OCI-LY3 (cell line): ENCODE results near the gene CMIP.

Source experiments
- H2AFZ ChIP-seq: fragments of 200-600, 300-600 bp; shearing (Covaris generic); 2 replicates; pipeline ENCODE4 v1.6.0; 2014; ENCODE audit warnings: antibody characterized with exemption, low read depth, low read length
- H3K27ac ChIP-seq: fragments of 200-600, 300-600 bp; sonication (generic); 2 replicates; pipeline ENCODE4 v1.5.1; 2014; ENCODE audit warnings: mild to moderate bottlenecking, low read length, moderate library complexity, mixed read lengths
- H3K27me3 ChIP-seq: fragments of 200-600, 300-600 bp; sonication (generic); 2 replicates; pipeline ENCODE4 v1.6.1; 2014; ENCODE audit warnings: low read depth, low read length, mixed read lengths
- H3K36me3 ChIP-seq: fragments of 200-600, 300-600 bp; sonication (generic); replicated peaks from 2 replicates; pipeline ENCODE3; 2014; ENCODE audit warnings: low read depth, low read length, mixed read lengths
- H3K4me1 ChIP-seq: fragments of 300-600, 200-600 bp; sonication (generic); 2 replicates; pipeline ENCODE4 v1.6.1; 2014; ENCODE audit warnings: low read length, mixed read lengths
- H3K4me2 ChIP-seq: fragments of 200-600, 300-600 bp; sonication (generic); 2 replicates; pipeline ENCODE4 v1.6.1; 2014; ENCODE audit warnings: low read length, mixed read lengths
- H3K4me3 ChIP-seq: fragments of 300-600, 200-600 bp; sonication (generic); 2 replicates; pipeline ENCODE4 v1.5.1; 2014; ENCODE audit warnings: antibody characterized with exemption, mild to moderate bottlenecking, low read length, moderate library complexity
- H3K79me2 ChIP-seq: fragments of 300-600, 200-600 bp; shearing (Covaris generic); 2 replicates; pipeline ENCODE4 v1.6.1; 2014; ENCODE audit warnings: mild to moderate bottlenecking, low read length, mixed read lengths
- H3K9ac ChIP-seq: fragments of 300-600, 200-600 bp; shearing (Covaris generic); 2 replicates; pipeline ENCODE4 v1.6.0; 2014; ENCODE audit warnings: mild to moderate bottlenecking, low read length, moderate library complexity
- H3K9me3 ChIP-seq: fragments of 200-600, 300-600 bp; shearing (Covaris generic); 2 replicates; pipeline ENCODE4 v1.6.1; 2014; ENCODE audit warnings: low read length, mixed read lengths; ENCODE audit not compliant: insufficient read depth
- H4K20me1 ChIP-seq: fragments of 200-600, 300-600 bp; sonication (generic); 2 replicates; pipeline ENCODE4 v1.6.1; 2016; ENCODE audit warnings: low read length, mixed read lengths; ENCODE audit not compliant: insufficient read depth
- EZH2phosphoT487 ChIP-seq: fragments of 200-600 bp; shearing (Covaris generic); IDR thresholded peaks from 2 replicates; pipeline ENCODE4 v1.6.1; 2018; ENCODE audit warnings: antibody characterized with exemption, mixed run types, low read depth
- TF ChIP-seq, protein P1 (sequence below): fragments of 200-600, 300-600 bp; sonication (generic); IDR thresholded peaks from 2 replicates; pipeline ENCODE4 v1.5.1; 2014; ENCODE audit warnings: antibody characterized with exemption, low read length, low read depth

The CMIP gene

DNA sequence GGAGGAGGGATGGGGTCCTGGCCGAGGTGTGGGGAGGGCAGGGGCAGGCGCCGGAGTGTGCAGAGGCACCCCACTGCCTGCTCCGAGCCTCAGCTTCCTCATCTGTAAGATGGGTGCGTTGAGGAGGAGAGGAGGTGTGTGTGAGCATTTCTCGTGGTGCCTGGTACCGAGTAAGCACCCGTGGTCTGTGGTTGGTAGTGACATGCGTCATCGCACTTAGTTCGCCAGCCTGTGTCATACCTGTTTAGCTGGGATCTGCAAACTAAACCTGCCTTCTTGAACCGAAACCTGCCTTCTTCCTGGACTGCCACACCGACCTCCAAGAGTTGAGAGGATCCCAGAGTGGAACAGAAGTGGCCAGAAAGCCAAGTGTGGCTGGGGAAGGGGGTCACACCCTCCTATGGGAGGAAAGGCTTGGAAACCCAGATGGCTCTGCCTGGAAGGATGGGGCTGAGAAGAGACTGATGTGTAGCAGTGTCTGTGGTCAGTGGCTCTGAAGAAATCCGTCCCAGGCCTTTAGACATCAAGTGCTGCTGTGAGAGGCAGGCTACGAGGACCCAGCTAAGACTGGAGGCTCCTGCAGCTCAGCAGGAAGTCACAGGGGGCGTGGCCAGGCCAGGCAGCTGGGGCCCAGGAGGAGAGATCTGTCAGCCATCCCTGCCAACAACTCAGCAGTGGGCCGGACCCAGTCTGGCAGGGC is 171.9 kb downstream of the CMIP start:
- H4K20me1 ChIP-seq: peaks cover 49% of the 10 kb centered on the region
- no peaks in the 10 kb centered on the region for H3K4me1 ChIP-seq
- peaks cover 8% of the 10 kb centered on the region for H3K79me2 ChIP-seq
- H3K9ac ChIP-seq: no peak overlapping the region
- H3K27me3 ChIP-seq: no peaks in the 10 kb centered on the region
- H2AFZ ChIP-seq: no peak overlapping the region
- H3K36me3 ChIP-seq: peaks cover 25% of the 10 kb centered on the region
- H3K4me3 ChIP-seq: no peak overlapping the region
- TF ChIP-seq, protein P1, sequence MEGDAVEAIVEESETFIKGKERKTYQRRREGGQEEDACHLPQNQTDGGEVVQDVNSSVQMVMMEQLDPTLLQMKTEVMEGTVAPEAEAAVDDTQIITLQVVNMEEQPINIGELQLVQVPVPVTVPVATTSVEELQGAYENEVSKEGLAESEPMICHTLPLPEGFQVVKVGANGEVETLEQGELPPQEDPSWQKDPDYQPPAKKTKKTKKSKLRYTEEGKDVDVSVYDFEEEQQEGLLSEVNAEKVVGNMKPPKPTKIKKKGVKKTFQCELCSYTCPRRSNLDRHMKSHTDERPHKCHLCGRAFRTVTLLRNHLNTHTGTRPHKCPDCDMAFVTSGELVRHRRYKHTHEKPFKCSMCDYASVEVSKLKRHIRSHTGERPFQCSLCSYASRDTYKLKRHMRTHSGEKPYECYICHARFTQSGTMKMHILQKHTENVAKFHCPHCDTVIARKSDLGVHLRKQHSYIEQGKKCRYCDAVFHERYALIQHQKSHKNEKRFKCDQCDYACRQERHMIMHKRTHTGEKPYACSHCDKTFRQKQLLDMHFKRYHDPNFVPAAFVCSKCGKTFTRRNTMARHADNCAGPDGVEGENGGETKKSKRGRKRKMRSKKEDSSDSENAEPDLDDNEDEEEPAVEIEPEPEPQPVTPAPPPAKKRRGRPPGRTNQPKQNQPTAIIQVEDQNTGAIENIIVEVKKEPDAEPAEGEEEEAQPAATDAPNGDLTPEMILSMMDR: no peak
- TF ChIP-seq EZH2phosphoT487: no peak
- H3K27ac ChIP-seq: no peak overlapping the region
- no peak overlapping the region for H3K4me2 ChIP-seq
- no peaks in the 10 kb centered on the region for H3K9me3 ChIP-seq

DNA sequence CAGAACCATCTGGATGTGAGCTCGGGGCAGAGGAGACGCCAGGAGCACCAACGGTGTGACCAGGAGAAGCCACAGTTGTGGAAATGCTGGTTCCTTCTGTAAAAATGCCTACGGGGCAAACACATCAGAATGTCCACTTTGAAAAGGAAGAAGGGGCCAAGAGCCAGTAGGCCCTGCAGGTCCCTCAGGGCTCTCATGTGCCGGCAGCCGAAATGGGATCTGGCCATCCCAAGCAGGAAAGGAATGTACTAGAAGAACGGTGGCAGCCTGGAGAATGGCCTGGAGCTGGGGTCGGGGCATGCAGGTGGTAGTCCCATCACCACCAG is 172.4 kb downstream of the CMIP start:
- TF ChIP-seq, protein P1: no peak
- TF ChIP-seq EZH2phosphoT487: no peak
- Histone ChIP-seq H3K27me3 (no peaks in the 10 kb centered on the region), H3K79me2 (peaks cover 8% of the 10 kb centered on the region), H3K9me3 (no peaks in the 10 kb centered on the region), H3K4me1 (no peaks in the 10 kb centered on the region), H3K4me2 (no peak overlapping the region), H3K36me3 (peaks cover 26% of the 10 kb centered on the region), H3K4me3 (no peak overlapping the region), H3K27ac (no peak overlapping the region), H4K20me1 (peaks cover 49% of the 10 kb centered on the region), H3K9ac (no peak overlapping the region), H2AFZ (no peak overlapping the region)

DNA sequence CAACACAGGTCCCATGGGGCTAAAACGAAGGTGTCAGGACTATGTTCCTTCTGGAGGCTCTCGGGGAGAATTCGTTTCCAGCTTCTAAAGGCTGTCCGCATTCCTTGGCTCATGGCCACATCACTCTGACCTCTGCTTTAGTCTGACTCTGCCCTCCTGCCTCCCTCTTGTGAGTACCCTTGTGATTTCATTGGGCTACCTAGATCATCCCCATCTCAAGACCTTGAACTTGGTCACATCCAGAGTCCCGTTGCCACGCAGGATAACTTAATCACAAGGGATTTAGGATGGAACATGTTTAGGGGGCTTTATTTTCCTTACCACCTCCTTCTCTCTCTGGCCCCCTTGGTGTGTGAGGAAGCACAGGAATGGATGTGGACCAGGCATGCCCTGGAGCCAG is 173.6 kb downstream of the CMIP start:
- H2AFZ ChIP-seq: no peak overlapping the region
- no peak overlapping the region for H3K9ac ChIP-seq
- no peak overlapping the region for H3K4me2 ChIP-seq
- no peaks in the 10 kb centered on the region for H3K4me1 ChIP-seq
- peaks cover 8% of the 10 kb centered on the region for H3K79me2 ChIP-seq
- H3K27me3 ChIP-seq: no peaks in the 10 kb centered on the region
- H3K4me3 ChIP-seq: no peak overlapping the region
- H3K27ac ChIP-seq: no peak overlapping the region
- H3K36me3 ChIP-seq: peaks cover 25% of the 10 kb centered on the region
- TF ChIP-seq EZH2phosphoT487: no peak
- TF ChIP-seq, protein P1: no peak
- H3K9me3 ChIP-seq: no peaks in the 10 kb centered on the region
- H4K20me1 ChIP-seq: peaks cover 47% of the 10 kb centered on the region

DNA sequence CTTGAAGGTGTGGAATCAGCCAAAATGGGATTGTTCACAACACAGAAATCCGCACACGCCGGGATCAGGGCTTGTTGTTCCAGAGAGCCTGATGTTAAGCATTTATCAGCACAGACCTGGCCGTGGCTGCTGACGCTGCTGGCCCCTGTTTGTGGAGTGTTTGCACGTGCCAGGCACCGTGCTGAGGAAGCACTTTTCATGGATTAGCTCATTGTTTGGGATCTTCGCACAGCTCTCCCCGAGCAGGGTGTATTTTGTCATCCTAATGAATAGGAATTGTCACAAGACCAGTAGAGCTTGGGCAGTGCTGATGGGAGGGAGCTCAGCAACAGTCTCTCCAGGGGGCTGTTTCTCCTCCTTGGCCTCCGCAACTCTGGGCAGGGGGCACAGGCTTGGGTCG is 174.1 kb downstream of the CMIP start:
- Histone ChIP-seq H3K9ac (no peak overlapping the region), H3K9me3 (no peaks in the 10 kb centered on the region), H2AFZ (no peak overlapping the region), H4K20me1 (peaks cover 44% of the 10 kb centered on the region), H3K36me3 (peaks cover 25% of the 10 kb centered on the region), H3K4me1 (no peaks in the 10 kb centered on the region), H3K27ac (no peak overlapping the region), H3K79me2 (peaks cover 8% of the 10 kb centered on the region), H3K27me3 (no peaks in the 10 kb centered on the region), H3K4me3 (no peak overlapping the region), H3K4me2 (no peak overlapping the region)
- TF ChIP-seq, protein P1: no peak
- no peak for TF ChIP-seq EZH2phosphoT487
